Keratinocyte (primary cell): ENCODE measurements around the gene SLC1A2.

ENCODE experiments used
- EZH2 ChIP-seq: IDR thresholded peaks from one replicate; pipeline ENCODE4 v1.6.1; 2012; ENCODE audit warnings: inconsistent platforms, mild to moderate bottlenecking, low read length, moderate library complexity
- TF ChIP-seq, protein P1 (sequence below), 3 experiments: IDR thresholded peaks in 1 of 3; conservative IDR thresholded peaks in 1 of 3; optimal IDR thresholded peaks in 1 of 3; 2 replicates in 2 of 3; 3 replicates in 1 of 3; pipeline versions ENCODE3 to v1.5.1; 2011; ENCODE audit warnings: low read length in 3 of 3, mild to moderate bottlenecking in 3 of 3, moderate library complexity in 2 of 3, control low read depth in 1 of 3, inconsistent platforms in 1 of 3; ENCODE audit not compliant: insufficient read depth in 2 of 3; ENCODE audit errors: extremely low read depth in 1 of 3

DNA sequence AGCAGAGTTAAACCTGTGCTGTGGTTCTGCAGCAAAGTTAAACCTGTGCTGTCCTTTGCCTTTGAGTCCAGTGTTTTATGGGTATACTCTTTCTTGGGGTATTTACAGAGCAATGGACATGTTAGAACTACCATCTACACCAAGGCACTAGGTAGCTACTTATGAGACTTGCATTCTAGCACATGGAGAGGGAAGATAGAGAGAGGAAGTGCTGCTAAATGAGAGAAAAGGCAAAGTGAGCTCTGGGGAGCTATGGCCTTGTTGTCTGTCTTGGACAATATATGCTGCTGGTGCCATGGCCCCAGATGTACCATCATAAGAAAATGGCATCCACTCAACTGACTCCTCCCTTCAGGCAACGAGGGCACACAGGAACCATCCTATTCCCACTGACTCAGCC is 91.5 kb downstream of the SLC1A2 start:
- TF ChIP-seq, protein P1, sequence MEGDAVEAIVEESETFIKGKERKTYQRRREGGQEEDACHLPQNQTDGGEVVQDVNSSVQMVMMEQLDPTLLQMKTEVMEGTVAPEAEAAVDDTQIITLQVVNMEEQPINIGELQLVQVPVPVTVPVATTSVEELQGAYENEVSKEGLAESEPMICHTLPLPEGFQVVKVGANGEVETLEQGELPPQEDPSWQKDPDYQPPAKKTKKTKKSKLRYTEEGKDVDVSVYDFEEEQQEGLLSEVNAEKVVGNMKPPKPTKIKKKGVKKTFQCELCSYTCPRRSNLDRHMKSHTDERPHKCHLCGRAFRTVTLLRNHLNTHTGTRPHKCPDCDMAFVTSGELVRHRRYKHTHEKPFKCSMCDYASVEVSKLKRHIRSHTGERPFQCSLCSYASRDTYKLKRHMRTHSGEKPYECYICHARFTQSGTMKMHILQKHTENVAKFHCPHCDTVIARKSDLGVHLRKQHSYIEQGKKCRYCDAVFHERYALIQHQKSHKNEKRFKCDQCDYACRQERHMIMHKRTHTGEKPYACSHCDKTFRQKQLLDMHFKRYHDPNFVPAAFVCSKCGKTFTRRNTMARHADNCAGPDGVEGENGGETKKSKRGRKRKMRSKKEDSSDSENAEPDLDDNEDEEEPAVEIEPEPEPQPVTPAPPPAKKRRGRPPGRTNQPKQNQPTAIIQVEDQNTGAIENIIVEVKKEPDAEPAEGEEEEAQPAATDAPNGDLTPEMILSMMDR (optimal IDR thresholded peaks at IDR 0.05 in 1 of 3, IDR thresholded peaks at IDR 0.05 in 1 of 3, conservative IDR thresholded peaks at IDR 0.05 in 1 of 3; ENCODE audit: extremely low read depth in 1 of 3, insufficient read depth in 2 of 3, low read length in 3 of 3) = no peak
- TF ChIP-seq EZH2 = no peak
